Effector CD8-positive, alpha-beta T cell (primary cell): ENCODE results near the gene SMAD5.

Experiments used
- DNase-seq: peaks from one replicate; lab custom pipeline; 2025; lab: John Stamatoyannopoulos, UW

The SMAD5 gene

DNA sequence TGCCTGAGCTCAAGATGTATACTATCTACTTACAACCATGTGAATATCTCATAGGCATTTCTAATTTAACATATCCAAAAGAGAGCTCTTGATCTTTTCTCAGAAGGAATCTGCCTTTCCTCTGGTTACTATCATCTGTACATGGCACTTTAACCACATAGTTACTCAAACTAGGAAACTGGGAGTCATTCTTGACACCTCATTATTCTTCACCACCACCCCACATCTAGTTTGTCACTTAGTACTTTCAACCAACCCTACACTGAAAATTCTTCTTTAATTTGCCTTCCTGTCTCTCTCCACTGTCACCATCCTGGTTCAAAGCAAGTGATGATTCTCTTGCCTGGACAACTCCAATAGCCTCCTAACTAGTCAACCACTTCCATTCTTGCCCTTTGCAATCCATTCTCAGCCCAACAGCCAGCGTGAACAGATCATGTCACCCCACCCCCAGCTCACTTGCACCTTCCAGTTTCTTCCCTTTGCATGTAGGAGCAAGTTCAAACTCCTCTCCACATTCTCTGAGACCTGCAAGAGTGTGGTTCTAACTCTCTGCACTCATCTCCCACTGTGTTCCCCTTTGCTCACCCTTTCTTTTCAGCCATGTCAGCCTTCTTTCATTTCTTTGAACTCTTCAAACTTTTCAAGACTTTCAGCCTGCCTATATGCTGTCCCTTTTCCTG lies 17.3 kb upstream of the SMAD5 start:
- no peak for DNase-seq

DNA sequence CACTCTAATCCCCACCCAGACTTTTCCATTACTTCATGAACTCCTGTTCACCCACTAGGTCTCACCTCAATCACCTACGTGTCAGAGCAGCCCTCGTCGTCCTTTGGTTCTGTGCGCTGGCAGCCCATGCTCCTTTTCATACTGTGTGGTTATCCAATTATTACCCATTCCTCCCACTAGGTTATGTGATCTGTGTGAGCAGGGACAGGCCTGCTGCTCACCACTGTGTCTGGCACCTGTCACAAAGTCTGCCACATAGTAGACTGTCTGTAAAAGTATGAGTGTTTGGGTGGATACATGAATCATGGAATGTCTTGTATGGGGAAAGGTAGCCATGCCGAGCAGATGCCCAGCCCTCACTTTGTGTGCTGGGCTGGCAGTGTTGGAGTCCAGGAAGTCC lies 12.1 kb upstream of the SMAD5 start:
- DNase-seq: no peak

DNA sequence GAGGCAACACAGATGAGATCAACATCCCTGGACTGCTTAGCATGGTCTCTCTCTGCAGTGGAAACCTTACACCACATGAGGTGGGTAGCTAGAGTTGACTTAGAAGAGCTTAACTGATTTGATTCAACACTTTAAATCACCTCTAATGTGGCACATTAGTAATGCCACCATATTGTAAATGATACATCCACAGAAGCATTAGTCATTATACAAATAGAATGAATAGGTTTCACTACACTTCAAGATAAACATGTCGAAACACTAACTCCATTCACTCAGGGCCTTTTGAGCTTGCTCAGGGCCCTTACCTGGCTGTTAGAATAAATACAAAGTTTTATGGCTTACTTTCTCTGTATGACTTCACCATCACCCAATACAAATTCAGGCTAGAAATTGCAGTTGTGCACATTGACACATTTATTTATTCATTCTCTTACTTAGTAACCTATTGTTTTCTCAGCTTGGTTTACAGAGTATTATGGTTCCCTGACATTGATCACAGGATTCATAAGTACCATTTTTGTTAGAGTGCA lies 9.3 kb upstream of the SMAD5 start:
- DNase-seq: no peak

DNA sequence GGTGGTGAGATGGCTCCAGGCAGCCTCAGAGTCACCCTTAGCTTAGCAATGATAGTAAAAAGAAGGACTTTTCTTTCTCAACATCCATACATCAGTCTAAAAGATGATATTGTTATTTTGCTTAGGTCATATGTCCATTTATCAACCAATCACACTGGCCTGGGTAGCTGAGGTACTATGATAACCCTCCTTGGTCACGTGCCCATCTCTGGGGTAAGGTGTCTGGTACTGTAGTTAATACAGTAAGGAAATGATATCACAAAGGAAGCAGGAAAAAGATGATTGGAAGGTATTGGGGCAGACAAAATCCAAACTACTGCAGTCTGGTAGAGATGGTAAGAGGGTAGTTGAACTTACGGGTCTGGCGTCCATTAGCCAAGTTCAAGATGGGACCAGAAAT lies 5.1 kb upstream of the SMAD5 start:
- DNase-seq: no peak

DNA sequence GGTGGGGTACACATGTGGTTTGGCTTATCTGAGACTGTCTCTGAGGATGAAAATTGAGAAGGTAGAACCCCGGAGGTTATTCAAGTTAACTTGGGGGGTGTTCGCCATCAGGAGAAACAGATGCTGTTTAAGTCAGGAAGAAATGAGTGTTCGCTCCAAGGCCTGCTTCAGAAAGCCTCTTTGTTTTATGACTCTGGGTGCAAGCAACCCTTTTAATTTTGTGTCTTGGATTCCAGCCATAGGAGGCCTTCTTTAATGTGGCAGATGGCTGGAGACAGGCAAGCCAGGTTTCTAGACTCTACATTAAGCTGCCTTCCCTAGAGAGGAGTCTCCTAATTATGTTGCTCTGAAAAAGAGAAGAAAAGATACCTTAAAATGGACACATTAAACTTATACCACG lies 4.2 kb upstream of the SMAD5 start:
- DNase-seq: no peak

DNA sequence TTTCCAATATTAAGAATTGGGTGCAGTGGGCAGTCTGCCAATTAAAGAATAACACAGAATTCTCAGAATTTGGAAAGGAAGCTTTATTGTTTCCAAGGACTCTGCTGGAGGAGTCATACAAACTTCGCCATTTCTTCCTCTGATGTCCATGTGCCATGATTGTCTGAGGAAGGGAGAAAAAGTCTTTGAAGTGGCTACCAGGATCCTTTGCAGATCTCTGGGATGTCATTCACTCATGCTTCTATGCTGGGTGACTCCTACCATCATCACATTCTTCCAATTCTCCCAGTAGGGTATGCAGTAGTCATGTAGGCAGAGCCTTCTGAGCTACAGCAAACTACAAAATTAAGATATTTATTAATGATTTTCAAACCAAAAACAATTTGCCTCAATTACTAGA lies 3.2 kb upstream of the SMAD5 start:
- no peak for DNase-seq

DNA sequence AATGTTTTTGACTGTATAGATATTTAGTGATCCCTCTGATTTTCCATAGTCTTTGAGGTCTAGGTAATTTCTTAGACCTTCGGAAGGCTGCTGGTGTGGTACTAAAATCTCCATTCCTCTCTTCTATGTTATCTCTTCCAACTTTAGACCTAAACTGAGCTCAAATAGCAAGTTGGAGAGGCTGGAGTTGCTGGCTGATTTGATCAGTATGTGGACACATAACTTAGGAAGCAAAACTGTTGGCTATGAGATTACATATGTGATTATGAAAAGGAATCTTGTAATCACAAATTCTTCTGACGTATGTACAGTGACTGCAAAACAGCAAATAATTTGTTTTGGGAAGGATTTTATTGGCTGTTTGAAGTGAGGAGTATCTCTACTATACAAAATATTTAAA lies 2.1 kb upstream of the SMAD5 start:
- no peak for DNase-seq

DNA sequence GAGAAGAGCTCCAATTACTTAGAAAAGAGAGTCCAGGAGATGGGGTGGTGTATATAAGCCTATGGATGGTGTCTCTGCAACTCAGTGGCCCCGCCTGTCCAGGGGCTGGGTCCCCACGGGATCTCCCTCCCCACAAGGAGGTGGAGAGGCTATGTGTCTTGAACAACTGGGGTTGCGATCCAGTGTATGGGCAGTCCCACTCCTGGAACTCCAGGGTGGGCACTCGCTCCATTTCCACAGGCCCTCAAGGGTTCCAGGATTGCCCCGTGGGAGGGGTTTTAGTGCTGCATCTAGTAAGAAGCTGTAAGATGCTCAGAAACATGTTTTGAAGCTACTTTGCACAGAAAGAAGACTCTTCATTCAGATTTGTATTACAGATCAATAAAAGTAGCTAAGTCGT lies 558 bp upstream of the SMAD5 start:
- no peak for DNase-seq

DNA sequence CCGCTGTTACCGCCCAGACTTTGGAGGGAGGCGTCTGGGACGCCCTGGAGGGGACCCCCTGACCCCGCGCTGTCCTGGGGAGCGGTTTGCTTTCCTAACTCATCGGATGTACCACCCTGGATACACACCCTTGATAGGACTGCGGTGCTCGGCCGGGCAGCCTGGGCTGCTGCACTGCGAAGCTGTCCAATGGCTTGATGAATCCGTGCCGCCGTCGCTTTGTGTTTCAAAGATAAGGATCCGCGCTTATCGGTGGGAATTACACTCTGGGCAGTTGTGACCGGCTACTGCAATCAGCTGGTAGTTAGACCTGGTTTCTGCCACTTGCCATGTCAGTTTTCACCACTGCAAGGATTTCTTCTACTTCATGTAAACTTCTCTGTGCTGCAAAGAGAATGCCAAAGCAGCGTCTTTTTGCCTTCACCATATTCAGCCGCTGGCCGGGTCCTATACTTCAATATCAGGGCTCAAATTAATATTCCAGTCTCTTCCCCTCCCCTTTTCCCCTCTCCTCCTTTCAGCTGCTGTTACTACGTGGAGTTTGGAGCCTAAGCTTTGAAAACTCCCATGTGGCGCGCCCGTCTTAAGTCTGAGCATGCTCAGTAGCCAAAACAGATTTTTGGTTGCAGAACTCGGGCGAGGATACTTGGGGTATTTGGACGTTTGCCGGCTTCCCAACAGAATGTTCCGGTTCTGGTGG lies 727 bp downstream of the SMAD5 start:
- no peak for DNase-seq

DNA sequence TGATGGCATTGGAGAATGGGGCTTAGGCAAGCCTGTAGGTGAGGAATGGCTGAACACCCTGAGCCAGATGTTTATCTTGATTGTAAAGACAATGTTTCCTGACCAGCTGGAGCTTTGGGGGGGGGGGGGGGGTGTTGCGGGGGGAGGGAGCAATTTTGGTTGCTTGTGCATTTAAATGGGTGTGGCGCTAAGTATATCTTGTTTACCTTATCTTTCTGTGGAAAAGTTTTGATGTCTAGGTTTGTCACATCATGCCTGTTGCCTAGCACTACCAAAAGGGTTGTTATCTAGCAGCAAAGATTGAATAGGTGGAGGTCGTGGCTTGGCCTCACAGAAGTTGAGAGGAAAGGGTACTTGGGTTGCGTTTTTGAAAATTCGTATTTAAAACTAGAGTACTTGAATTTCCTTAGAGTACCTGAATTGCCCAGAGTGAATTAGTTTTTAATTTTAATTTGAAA lies 1.3 kb downstream of the SMAD5 start:
- DNase-seq: no peak

DNA sequence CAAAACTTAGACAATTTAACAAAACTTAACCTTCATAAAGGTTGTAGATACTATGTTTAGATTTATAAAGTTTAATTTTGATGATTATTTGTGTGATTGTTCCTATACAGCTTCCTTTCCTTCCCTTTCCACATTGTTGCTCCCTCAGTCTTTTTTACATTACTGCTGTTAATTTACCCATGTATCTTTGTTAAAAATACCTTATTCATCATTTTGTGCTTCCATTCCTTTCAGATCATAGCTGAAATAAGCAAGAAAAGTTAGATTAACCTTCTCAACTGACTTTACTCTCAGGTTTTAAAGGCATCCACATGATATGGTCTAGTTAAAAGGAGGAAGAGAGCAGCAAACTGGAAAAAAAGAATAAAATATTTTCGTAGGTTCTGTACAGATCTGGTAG lies 2.0 kb downstream of the SMAD5 start:
- no peak for DNase-seq

DNA sequence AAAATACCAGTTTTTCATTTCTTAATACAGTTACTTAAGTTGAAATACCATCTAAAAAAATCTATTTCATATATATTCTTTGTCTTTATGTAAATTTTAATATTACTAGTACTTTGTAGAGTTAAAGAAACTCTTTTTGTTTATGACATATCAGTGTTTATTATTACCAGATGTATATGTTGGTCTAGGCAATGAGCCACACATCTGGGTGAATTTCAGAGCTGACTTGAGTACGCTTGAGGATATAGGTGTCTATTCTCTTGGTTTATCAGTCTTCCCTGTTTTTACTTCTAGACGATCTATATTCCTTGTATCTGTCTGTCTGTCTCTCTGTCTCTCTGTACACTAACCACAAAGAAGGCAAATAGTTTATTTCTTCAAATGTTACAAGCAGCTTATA lies 2.9 kb downstream of the SMAD5 start:
- DNase-seq: no peak

DNA sequence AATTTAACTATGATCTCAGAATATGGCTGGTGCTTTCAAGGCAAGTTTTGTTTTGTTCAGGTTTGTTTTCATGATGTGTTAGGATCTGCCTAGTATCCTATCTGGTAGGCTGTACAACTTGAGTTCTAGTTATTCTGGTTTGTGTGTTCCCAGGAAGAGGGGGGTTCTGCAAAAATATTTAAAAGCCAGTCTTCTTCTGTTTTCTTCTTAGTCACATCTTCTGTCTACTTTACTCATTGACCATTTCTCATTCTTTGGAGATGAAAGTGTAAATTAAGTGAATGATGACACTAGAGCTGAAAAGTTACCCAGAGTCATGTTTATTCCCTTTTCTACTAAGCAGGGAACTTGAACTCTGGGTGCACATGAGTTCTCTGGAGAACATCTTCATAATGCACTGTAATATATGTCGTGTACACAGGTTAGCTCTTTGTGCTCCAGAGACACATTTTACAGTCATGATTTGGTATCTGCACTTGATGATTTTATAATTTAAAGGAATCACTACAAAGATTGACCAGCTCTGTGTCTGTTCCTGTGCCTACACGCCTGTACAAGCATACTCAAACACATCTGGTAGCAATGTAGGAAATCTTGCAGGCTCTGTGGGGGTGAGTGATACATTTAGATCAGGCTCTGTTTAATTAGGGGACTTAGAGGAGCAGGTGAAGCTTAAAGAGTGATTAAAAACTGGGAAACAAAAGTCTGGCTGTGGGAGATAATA lies 5.0 kb downstream of the SMAD5 start:
- DNase-seq: no peak

DNA sequence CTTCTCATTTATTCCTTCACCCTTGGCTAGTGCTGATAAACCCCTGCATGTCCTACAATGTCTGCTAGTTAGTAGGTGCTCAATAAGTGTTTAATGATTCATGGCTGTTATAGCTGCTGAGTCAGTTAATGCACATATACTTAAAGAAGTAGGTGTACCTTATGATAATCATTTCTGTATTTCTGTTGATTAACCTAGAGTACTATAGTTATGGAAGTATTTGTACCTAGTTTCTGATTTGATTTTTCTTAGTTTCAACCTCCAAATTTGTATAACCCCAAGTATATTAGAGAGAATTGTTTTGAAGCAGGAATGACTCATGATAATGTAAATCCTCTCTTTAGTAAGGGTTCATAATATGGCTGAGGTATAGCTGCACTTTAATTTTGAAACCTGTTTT lies 8.9 kb downstream of the SMAD5 start:
- no peak for DNase-seq

DNA sequence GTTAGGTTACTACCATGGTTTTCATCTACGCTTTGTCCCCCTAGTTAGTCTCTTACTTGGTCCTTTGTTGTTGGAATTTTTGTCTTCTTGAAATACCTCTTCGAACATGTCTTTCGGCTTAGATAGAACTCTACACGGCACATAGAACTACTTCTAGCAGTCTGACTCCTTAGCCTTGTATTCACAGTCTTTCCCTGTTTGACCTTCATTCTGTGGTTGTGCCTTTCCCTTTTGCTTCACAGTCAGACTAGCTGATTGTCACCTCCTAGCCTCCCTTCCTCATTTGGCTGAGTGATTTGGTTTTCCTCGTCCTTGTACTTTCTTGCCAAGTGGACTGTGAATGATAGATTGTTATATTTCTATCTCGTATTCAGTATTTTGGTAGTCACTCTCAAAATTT lies 10.7 kb downstream of the SMAD5 start:
- no peak for DNase-seq

DNA sequence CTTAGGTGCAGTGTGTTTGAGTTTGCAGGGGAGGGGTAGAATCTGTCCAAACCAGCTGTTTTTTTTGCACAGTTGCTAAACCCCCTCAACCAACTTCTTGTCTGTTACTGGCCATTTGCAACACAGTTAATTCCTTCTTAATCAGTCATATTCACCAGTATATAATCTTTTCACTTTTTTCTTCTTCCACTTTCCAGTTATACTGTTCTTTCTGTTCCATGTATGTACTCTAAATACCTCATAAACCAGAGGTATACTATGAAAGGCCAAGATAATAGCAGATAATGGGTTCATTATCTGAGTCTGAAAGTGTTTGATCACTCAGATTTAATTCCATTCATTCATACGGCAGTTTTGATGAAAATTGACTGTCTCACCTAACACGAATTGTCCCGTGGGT lies 11.1 kb downstream of the SMAD5 start:
- DNase-seq: no peak

DNA sequence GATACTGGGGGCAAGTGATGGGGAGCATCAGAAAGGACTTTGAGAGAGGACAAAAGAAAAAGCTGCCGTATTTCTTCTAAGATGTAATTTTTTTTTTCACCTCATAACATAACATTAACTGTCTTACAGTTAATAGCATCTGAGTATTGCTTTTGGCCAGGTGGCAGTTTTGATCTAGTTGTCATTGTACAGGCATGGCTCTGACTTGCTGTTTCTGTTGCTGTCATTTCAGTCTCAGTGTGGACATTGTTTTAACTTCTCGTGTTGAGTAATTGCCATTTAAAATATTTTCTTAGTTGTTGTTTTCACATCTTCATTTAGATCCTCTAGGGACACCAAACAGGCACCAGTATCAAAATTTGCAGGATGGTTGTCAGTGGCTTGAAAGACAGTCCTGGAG lies 12.4 kb downstream of the SMAD5 start:
- DNase-seq: no peak

DNA sequence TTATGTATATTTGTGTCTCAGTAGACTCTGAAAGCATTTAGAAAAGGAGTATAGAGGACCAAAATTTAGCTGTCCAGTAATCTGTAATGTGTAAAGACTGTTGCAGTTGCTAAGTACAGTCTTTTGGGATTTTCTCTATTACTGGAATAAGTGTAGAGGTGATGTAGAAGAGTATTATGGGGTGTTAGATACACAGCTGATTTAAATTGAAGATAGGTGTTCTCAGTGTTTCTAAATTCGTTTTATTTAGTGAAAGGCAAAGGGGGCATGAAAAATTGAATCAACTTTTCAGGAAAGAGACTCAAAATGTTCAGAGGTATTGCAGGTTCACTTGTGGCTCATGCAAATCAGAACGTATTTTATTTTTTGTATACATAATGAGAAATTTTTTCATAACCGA lies 13.6 kb downstream of the SMAD5 start:
- no peak for DNase-seq

DNA sequence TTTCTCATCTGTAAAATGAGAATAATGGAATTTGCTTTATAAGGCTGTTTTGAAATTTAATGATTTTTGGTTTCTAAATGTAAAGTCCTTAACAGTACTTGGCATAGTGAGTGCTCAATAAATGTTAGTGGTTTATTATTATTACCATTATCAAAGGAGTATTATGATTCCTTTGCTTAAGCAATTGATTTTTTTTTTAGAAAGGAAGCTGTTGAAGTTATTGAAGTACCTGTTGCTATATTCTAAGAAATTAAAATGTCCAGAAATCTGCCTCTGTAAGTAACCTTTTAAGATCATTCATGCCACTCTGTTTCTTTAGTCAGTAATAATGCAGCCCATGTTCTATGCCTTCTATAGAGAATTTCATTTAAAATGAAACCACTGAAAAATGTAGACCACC lies 15.0 kb downstream of the SMAD5 start:
- no peak for DNase-seq

DNA sequence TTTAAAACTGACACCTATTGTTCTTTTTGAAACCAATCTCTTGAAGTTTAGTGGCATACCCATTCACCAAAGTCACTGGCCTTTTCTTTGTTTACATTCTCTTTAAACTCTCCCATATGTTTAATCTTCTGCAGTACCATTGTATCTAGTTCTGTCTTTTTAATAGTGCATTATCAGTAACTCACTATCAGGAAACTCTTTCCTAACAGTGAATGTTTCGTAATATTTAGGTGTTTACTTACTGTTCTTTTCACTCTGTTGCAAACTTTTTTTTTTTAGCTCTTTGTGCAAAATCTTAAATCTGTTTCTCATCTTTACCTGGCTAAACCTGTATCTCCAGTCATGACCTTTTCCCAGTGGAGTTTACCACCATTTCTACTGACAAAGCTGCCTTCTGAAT lies 17.2 kb downstream of the SMAD5 start:
- no peak for DNase-seq

DNA sequence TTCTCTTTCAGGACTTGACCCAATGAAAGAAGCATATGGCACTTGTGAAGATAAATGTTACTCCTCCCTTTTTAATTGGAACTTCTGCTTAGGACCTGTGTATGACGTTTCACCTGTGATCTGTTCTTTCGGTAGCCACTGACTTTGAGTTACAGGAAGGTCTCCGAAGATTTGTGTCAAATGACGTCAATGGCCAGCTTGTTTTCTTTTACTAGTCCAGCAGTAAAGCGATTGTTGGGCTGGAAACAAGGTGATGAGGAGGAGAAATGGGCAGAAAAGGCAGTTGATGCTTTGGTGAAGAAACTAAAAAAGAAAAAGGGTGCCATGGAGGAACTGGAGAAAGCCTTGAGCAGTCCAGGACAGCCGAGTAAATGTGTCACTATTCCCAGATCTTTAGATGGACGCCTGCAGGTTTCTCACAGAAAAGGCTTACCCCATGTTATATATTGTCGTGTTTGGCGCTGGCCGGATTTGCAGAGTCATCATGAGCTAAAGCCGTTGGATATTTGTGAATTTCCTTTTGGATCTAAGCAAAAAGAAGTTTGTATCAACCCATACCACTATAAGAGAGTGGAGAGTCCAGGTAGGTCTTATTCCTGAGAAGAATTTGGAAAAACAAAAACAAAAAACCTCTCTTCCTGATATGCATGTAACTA lies 21.1 kb downstream of the SMAD5 start:
- DNase-seq: no peak

DNA sequence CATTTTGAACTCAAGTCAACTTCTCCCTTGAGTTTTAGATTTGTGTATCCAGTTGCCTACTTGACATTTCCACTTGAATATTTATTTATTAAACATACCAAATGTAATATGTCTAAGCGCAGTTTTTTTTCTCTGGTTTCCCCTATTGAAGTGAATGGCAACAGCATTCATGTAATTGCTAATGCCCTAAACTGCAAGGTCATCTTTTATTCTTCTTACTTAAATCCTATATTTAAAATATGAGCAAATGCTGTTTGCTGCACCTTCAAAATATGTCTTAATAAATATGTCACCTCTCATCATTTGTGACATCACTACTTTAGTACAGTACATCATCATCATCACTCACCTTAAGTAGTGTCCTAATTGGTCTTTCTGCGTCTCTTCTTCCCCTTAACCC lies 22.4 kb downstream of the SMAD5 start:
- DNase-seq: no peak

DNA sequence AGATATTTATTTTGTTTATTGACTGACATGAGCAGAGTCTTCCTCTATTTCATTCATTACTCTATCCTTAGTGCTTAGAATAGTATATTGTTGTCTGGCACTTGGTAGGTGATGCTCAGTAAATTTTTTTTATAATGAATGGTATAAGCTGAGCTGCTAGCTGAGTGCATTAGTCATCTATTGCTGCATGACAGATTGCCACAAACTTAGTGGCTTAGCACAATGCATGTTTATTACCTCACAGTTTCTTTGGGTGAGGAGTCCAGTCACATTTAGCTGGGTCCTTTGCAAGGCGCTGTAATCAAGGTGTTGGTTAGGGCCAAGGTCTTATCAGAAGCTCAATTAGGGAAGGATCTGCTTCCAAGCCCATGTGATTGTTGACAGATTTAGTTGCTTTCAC lies 23.1 kb downstream of the SMAD5 start:
- no peak for DNase-seq
